HG03103 (cell line): ENCODE results near the gene SLC26A5.
"Not testable (repeated sequence)": the region's sequence is repeated elsewhere in the genome, so short reads cannot be mapped to it uniquely, and the experiment has no call there.

Experiments
- ATAC-seq: cut with Tn5 transposase; IDR thresholded peaks from one replicate; pipeline ENCODE4 v1.9.1; 2021; ENCODE audit warnings: low read depth; ENCODE audit not compliant: unreplicated experiment

SLC26A5 gene, protein sequence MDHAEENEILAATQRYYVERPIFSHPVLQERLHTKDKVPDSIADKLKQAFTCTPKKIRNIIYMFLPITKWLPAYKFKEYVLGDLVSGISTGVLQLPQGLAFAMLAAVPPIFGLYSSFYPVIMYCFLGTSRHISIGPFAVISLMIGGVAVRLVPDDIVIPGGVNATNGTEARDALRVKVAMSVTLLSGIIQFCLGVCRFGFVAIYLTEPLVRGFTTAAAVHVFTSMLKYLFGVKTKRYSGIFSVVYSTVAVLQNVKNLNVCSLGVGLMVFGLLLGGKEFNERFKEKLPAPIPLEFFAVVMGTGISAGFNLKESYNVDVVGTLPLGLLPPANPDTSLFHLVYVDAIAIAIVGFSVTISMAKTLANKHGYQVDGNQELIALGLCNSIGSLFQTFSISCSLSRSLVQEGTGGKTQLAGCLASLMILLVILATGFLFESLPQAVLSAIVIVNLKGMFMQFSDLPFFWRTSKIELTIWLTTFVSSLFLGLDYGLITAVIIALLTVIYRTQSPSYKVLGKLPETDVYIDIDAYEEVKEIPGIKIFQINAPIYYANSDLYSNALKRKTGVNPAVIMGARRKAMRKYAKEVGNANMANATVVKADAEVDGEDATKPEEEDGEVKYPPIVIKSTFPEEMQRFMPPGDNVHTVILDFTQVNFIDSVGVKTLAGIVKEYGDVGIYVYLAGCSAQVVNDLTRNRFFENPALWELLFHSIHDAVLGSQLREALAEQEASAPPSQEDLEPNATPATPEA

DNA sequence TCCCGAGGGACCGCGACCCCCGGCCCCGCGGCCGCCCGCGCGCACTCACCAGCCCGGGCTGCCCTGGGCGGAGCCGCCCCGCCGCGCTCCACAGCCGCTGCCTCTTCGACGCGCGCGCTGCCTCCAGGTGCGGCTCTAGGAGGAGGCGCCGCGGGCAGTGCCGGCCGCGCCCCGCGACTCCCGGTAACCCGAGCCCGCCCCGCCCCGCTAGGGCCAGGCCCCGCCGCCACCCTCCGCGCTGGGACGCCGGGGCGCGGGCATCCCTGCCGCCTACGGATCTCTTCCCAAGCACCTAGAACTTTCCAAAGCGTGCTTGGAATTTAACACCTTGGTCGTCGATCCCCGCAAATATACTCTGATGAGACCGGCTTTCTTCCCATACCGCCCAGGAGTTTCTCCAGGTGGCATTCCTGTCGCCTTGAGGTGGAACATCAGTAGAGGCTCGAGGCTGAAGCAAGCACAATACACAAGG, at the start of gene SLC26A5:
SLC26A5 (minus strand) TSS at position 159 of the 472 bp plus-strand sequence. CDS start 24,693 bp downstream, outside the sequence.
- no peak for ATAC-seq

DNA sequence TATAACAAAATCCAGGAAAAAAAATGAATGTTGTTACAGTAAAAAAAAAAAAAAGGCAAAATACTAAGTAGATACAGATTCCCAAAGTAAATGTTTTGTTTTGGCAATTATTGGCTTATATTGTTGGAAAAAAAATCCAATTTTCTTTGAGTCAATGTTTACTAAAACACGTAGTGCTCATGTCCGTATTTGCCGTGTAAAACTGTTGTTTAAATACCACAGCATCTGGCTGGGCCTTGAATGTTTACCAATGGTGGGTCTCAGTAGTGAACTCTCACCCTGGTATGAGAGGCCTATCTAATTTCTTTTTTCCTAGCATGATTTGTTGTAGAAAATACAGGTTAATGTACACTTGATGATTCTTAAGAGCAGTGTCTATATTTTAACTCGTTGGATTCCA, 41.4 kb upstream of the SLC26A5 start:
- ATAC-seq = no peak

DNA sequence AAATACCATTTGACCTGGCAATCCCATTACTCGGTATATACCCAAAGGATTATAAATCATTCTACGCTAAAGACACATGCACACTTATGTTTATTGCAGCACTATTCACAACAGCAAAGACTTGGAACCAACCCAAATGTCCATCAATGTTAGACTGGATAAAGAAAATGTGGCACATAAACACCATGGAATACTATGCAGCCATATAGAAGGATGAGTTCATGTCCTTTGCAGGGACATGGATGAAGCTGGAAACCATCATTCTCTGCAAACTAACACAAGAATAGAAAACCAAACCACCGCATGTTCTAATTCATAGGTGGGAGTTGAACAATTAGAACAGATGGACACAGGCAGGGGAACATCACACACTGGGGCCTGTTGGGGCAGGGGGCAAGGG, 40.9 kb upstream of the SLC26A5 start:
- ATAC-seq = not testable (repeated sequence)

DNA sequence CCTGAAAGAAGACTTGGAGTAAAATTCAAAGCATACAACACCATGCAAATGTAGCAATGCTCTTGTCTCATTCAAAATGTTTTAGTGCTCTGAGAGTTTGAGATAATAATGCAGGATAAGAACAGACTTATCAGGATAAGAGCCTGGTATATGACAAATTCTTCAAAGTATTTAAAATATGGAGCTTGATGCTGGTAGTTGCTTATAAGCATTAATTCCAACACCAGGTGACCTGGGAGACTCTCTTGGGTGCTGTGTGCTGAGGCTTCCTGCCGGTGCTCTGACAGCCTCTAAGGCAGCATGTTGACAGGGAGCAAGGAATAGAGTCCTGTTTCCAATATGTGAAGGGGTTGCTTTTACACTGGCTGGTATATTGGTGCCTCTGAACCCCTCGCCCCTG, 34.8 kb upstream of the SLC26A5 start:
- ATAC-seq = no peak

DNA sequence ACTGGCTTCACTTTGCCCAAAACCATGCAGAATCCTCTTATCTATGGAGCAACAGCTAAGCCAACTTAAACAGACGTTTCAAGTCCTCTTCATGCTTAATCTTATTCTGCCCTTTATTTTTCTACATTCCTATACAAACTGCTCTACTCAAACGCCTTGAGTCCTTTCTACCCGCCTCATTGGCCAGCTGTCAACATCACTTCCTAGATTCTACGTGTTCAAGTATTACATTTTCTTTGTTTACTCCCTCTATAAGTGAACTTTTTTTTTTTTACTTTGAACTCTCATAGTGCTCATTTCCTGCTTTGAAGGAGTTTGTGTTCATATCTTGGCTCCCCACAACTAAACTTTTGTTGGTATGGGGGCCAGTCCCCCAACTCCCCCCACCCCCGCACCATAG, 28.9 kb upstream of the SLC26A5 start:
- no peak for ATAC-seq

DNA sequence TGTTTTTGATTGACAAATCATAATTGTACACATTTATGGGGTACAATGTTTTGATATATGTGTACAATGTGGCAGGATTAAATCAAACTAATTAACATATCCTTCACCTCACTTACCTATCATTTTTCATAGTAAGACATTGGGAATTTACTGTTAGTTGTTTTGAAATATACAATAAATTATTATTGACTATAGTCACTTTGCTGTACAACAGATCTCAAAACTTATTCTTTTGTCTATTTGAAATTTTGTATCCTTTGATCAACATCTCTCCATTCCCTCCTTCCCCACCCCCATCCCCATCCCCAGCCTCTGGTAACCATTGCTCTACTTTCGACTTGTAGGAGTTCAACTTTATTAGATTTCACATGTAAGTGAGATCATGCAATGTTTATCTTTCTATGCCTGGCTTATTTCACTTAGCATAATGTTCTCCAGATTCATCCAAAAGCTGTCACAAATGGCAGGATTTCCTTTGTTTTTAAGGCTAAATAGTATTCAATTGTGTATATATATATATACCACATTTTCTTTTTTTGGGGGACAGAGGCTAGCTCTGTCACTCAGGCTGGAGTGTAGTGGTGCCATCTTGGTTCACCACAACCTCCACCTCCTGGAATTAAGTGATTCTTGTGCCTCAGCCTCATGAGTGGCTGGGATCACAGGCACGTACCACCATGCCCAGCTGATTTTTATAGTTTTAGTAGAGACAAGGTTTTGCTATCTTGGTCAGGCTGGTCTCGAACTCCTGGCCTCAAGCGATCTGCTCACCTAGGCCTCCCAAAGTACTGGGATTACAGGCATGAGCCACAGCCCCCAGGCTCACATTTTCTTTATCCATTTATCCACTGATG, 23.3 kb upstream of the SLC26A5 start:
- no peak for ATAC-seq

DNA sequence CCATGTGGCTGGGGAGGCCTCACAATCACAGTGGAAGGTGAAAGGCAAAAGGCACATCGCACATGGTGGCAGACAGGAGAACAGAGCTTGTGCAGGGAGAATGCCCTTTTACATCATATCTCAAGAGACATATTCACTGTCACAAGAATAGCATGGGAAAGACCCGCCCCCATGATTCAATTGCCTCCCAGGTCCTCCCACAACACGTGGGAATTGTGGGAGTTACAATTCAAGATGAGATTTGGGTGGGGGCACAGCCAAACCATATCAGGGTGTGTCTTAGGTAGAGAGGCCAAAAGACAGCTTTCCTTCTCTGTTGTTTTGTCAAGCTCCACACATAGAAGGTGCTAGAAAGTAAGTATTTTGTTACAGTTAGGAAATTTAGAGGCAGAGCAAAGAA, 20.8 kb upstream of the SLC26A5 start:
- ATAC-seq = no peak

DNA sequence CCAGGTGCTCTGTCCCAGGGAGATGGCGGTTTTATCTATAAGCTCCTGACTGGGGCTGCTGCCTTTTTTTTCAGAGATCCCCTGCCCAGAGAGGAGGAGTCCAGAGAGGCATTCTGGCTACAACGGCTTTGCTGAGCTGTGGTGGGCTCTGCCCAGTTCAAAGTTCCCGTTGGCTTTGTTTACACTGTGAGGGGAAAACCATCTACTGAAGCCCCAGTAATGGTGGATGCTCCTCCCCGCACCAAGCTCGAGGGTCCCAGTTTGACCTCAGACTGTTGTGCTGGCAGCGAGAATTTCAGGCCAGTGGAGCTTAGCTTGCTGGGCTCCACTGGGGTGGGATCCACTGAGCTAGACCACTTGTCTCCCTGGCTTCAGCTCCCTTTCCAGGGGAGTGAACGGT, 16.4 kb upstream of the SLC26A5 start:
- ATAC-seq = no peak

DNA sequence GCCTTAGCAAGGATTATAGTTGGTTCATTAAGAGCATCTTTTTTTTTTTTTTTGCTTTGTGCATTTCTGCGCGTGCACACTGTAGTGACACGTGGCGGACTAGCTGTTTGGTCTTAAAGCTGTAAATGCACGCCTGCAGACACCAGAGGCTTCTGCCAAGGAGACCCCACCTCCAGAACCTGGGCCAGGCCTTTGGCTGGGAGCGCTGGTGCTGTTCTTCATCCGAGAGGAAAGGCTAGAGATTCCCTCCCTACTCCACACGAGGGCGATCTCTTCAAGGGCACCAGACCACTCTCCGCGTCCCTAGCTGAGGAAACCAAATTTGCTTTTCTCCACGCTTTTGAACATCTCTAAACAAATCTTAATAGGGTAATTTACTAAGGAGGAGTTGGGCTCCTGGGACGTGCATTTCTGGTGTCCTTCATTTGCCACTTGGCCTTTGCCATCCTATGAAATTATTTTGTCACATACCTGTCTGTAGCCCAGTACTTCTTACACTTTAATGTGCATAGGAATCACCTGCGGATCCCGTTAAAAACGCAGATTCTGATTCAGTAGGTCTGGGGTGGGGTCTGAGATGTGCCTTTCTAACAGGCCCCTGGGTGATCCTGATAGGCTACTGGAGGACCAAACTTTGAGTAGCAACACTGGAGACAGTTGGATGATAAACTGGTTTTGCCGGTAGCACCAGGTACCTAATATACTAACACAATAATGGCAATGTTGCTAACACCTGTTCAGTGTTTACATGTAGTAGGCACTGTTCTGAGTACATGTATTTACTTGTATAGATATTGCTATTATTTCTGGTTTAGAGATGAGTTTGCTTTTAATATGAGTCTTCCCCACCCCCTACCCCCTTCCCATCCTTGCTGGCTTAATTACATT, 1.3 kb upstream of the SLC26A5 start:
- peak; percentile 75 for ATAC-seq

DNA sequence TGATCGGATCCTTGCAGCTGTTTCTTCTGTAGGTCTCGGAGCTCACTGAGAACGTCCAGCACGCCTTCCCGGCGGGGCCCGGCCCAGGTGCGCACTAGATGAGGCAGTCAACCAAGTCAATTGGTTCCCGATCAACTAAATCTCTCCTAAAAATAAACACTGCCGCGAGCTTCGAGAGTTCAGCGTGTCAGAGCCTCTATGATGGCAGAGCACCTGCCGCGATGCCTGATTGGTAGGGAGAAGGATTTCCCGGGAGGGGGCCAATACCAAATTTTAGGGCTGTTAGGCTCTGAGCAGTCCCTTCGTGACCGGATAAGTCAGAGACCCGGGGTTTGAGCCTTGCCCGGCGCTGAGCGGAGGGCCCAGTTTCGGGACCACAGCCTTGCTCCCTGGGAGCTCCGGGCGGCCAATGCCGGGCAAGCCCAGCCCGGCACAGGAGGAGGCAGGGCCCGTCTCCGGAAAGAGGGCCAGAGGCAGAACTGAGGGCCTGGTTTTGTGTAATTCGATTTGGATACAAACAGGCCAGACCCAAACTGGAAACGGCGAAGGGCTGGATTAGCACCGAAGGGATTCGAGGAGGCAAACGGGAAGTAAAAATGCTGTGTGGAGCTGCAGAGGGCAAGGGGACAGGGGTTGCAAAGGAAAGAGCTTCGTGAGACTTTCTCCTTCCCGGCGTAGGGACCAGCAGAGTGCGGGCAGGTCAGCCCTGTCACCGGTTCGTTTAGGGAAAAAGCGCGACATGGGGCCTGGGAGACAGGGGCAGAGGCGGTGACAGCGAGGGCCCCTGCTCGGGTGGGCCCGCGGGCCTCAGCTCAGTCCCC, 569 bp downstream of the SLC26A5 start:
- ATAC-seq = no peak

DNA sequence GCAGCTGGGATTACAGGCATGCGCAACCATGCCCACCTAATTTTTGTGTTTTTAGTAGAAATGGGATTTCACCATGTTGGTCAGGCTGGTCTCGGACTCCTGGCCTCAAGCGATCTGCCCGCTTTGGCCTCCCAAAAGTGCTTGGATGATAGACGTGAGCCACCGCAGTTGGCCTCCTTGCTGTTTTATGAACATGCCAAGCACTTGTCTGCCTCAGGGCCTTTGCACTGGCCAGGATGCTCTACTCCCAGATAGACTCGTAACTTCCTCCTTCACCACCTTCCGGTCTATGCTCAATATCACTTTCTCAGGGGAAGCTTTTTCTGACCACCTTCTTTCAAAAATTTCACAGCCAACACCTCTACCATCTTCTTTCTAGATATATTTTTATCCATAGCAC, 6.3 kb downstream of the SLC26A5 start:
- ATAC-seq = no peak

DNA sequence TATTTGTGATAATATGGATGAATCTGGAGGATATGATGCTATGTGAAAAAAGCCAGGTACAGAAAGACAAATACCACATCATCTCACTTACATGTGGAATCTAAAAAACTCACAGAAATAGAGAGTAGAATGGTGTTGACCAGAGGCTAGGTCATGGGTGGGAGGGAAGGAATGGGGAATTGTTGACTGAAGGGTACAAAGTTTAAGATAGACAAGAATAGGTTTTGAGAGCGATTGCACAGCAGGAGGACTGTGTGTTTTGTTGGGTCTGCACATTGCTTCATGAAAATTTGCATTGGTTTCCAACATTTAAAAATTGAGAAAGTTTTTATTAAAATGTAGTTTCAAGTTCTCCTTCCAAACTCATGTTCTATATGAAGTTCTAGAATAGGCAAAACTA, 8.4 kb downstream of the SLC26A5 start:
- ATAC-seq = no peak

DNA sequence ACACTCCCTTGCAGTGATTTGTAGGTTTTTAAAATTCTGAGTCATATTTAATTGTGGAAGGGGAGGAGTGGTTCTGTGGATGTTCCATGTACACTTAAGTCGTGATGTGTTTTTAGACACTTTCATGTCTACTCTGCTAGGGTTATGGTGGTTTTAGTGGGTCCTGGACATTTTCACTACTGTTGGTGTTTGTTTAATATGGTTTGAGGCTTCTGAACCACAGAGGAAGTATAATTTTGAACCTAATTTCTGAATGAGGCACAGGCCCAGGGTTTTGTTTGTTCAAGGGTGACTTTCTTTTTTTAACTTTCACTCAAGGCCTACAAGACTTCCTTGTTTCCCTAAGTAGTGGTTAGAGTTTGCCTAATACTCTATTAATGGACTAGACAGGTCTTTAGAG, 13.3 kb downstream of the SLC26A5 start:
- ATAC-seq = peak; percentile 82

DNA sequence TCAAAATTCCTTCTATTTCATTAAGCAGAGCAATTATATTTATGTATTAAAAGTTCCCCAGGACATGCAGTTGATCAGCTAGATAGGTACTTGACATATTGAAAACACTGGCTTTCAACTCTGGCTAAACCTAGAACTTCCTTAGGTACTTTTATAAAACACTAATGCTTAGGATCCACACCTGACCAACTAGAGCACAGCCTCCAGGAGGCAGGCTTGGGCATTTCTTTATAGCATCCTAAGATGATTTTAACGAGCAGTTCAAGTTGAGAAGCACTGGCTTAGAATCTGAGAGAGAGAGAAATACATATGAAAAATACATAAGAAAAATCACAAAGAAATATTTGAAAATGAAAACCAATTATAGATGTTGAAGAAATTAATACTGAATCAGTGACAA, 20.8 kb downstream of the SLC26A5 start:
- no peak for ATAC-seq

DNA sequence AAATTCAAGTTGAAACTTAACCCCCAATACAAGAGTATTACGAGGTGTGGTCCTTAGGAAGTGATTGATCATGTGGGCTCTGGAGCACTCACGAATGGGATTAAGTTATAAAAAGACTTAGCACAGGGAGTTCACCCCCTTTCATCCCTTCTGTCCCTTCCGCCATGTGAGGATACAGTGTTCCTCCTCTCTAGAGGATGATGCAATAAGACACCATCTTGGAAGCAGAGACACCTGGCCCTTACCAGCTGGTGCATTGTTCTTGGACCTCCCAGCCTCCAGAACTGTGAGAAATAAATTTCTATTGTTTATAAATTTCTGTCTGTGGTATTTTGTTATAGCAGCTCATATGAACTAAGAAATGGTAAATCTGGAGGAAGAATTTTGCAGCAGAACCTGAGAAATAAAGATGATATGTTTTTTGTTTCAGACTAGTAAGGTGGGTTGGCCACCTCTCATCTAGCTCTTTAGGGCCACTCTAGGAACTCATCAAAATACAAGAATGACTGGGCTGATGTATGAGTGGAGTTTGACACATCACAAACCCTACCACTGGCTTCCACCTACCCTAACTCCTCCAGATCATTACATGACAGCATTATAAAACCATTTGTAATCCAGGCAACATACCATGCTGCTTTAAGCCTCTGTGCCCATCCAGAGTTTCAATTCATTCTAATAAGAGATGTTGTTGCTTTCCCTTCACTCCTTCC, 22.4 kb downstream of the SLC26A5 start:
- ATAC-seq = no peak

DNA sequence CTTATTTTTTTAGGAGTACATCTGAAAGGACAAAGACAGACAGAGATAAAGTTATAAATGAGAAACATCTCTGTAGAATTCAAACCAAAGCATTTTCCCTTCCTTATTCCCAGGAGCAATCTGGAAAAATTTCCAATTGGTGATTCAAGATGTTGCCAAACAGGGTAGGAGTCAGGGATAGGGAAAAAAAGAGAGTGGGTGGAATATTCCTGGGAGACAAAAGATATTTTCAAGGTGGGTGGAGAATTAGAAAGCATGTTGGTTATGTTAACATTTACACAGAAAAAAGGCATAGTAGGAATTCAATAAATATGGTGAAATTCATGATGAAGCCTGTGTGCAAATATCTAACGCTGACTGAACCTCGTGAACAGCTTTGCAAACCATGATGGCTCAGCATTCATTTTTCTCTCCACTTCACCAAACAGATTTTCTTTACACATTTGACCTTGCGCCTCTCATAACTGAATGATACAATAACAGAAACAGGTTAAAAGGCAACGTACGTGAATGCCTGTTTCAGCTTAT, 25.1 kb downstream of the SLC26A5 start:
- no peak for ATAC-seq

DNA sequence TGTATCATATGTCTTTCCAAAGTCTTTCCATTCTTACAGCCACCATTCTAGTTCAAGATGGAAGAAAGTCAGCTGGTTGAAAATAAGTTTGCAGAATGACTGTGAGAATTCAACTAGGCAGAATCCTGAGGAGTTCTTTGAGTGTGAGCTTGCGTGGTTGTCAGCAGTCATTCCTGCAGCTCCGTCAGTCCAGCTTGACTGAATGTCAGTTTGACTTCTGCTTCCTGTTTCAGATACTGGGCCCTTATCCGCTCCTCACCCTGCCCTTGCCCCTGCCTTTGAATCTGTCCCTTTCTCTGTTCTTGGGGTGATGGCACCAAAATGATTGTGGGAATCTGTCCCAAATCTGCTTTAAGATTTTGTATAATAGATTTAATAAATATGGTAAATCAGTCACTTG, 27.8 kb downstream of the SLC26A5 start:
- ATAC-seq = no peak

DNA sequence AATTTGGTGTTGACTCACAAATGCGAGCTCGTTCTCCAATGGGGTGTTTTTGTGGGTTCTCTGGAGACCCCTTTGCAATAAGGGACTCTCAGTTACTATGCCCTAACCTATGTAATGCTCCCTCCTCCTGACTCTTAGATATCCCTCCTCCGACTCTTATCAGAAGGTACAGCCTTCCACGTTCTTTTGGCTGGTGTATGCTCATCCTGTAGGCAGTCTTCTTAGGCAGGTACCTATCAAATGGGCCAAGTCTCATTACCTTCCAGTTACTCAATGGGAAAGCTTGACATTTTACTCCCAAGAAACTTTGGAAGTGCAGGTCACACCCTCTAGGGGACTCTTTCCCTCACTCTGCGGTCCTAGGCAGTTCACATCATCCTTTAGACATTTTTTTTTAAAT, 32.6 kb downstream of the SLC26A5 start:
- no peak for ATAC-seq
